ENCODE data around the gene TSPAN33. TPM values are rescaled to one million over a fixed set of nuclear protein-coding genes. Genes with fewer than 3 reads are reported as not detected.

TSPAN33 gene
- total and polyA plus RNA-seq, 8 donors = 6.9 to 37.9 (median 16.7) TPM

DNA sequence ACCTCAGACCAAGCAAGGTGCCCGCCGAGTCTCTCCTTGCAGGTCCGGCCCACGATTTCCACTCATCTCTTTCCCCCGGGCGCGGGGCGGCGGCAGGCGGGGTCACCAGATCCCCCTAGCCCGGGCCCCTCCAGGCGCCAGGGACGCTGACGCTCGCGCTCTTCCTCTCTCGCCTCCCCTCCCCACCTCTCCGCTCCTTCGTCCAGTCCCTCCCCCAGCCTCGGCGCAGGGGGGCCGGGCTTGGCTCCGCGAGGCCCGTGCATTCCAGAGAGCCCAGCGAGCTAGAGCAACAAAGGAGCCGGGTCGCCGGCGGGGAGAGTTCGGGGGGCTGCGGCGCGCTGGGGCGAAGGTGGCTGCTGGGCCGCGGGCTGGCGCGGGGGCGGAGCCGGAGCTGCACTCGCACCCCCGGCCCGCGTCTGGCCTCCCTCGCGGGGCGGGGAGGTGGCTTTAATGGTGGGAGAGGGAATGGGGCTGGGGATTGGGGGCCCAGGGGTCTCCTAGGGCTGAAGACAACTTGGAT lies 43.9 kb downstream of the TSPAN33 start, which contains the start of gene SMO:
TSS of gene SMO (plus strand) at position 262 of the 520 bp plus-strand sequence. CDS start 519 bp downstream, outside the sequence.
- no peaks in the 10 kb centered on the region for H3K27me3 ChIP-seq
- H3K4me1 ChIP-seq = peaks cover 0 to 4% (median 0%) of the 10 kb centered on the region in 3 donors
- H3K9me3 ChIP-seq = no peaks in the 10 kb centered on the region
- TF ChIP-seq, protein P1, sequence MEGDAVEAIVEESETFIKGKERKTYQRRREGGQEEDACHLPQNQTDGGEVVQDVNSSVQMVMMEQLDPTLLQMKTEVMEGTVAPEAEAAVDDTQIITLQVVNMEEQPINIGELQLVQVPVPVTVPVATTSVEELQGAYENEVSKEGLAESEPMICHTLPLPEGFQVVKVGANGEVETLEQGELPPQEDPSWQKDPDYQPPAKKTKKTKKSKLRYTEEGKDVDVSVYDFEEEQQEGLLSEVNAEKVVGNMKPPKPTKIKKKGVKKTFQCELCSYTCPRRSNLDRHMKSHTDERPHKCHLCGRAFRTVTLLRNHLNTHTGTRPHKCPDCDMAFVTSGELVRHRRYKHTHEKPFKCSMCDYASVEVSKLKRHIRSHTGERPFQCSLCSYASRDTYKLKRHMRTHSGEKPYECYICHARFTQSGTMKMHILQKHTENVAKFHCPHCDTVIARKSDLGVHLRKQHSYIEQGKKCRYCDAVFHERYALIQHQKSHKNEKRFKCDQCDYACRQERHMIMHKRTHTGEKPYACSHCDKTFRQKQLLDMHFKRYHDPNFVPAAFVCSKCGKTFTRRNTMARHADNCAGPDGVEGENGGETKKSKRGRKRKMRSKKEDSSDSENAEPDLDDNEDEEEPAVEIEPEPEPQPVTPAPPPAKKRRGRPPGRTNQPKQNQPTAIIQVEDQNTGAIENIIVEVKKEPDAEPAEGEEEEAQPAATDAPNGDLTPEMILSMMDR (IDR thresholded peaks at IDR 0.05) = no peak
- ATAC-seq = peak; percentile 85 to 93 (median 88)
- FAIRE-seq = no peak
- peak within 1 kb of the TSS; percentile 40 to 87 (median 81) for H3K4me3 ChIP-seq
- peak; percentile 46 to 82 (median 62) for DNase-seq
- H3K36me3 ChIP-seq = no peaks in the 10 kb centered on the region
- H3K27ac ChIP-seq = peak within 1 kb of the TSS in 1 of 4 donors; percentile 10
- WGBS, 2 donors = 1 to 2% methylated on average over 40 to 48 of the region's 48 CpGs
- intact Hi-C loops (cut with DNase I) = no loop called here

DNA sequence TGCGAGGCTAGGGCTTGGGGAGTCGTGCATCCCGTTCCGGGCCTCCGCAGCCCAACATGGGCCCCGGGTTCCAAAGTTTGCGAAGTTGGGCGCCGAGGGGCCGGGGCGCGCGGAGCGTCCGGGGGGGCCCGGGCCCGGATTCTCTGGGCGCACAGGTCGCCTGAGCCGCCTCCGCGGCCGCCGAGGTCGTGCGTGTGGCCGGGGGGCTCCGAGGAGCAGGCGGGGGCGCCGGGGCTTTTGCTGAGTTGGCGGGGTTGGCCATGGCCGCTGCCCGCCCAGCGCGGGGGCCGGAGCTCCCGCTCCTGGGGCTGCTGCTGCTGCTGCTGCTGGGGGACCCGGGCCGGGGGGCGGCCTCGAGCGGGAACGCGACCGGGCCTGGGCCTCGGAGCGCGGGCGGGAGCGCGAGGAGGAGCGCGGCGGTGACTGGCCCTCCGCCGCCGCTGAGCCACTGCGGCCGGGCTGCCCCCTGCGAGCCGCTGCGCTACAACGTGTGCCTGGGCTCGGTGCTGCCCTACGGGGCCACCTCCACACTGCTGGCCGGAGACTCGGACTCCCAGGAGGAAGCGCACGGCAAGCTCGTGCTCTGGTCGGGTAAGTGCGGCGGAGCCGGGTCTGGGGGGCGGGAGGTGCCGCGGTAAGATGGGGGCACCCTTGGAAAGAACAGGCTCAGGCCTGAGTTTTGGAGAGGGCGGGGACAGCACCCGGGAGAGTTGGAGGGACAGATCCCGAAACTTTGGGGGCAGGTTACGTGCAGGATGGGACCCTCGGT lies 44.6 kb downstream of the TSPAN33 start:
- WGBS, 2 donors = 1 to 2% methylated on average over 59 to 83 of the region's 83 CpGs
- intact Hi-C loops (cut with DNase I) = no loop called here
- Histone ChIP-seq H3K27ac (peak overlapping the region in 1 of 4 donors; percentile 10), H3K36me3 (no peaks in the 10 kb centered on the region), H3K27me3 (no peaks in the 10 kb centered on the region), H3K4me1 (peaks cover 0 to 4% (median 0%) of the 10 kb centered on the region in 3 donors), H3K9me3 (no peaks in the 10 kb centered on the region), H3K4me3 (peak overlapping the region; percentile 40 to 87 (median 81))
- FAIRE-seq (no peak), DNase-seq (peak in 3 of 6 donors; percentile 25 to 80 (median 69)), ATAC-seq (peak; percentile 58 to 75 (median 73))
- TF ChIP-seq, protein P1 (IDR thresholded peaks at IDR 0.05) = no peak

DNA sequence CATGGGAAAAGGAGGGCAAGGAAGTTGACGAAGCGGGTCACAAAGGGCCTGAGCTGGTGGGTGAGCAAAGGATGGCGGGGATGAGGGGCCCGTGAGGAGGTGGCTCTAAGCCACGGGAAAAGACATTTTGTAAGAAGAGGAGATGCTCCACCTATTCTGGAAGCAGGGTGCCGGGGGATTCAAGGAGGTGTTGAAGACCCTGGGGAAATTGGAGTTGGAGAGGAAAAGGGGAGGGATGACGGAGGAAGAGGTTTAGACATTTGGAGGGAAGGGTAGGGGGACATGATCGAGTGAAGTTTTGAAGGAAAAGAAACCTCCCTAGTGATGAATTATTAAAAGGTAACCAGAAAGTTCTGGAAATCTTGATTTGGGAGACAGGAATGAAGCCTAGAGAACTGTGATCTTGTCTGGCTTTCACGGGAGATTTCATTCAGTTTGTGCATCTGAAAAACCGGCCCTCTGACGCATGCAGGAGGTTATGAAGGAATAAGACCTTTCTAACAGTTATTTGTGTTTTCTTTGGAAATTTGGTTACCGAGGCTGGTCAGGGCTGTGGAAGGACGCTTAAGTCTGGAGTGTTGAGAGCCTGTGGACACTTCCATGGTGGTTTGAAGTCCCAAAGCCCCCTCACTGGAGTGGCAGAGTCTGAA lies 45.3 kb downstream of the TSPAN33 start:
- H3K4me3 ChIP-seq = peak overlapping the region; percentile 40 to 87 (median 81)
- TF ChIP-seq, protein P1 (IDR thresholded peaks at IDR 0.05) = no peak
- H3K4me1 ChIP-seq = peaks cover 0 to 4% (median 0%) of the 10 kb centered on the region in 3 donors
- no peaks in the 10 kb centered on the region for H3K27me3 ChIP-seq
- intact Hi-C loops (cut with DNase I) = no loop called here
- ATAC-seq = no peak
- no peaks in the 10 kb centered on the region for H3K9me3 ChIP-seq
- WGBS, 2 donors = 65 to 66% methylated on average over 13 of the region's 13 CpGs
- no peak for FAIRE-seq
- no peaks in the 10 kb centered on the region for H3K36me3 ChIP-seq
- H3K27ac ChIP-seq = no peak overlapping the region
- DNase-seq = no peak

DNA sequence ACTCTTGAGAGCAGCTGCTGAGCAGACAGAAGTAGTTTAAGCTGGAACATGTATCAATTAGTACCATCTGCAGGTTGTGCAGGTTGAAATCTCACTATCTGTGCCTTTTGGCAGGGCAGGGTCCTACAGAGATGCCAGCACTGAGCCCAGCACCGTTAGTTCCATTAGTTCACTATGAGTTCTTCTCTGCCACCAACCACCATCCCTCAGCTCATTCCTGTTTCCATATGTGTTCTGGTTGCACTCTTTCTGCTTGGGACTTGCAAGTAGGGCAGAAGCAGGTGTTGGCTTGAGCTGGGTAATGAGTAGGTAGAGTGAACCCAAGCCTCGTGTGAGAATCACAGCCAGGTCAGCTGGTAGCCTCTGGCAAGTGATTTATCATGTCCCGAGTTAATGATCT lies 46.8 kb downstream of the TSPAN33 start:
- H3K4me3 ChIP-seq = no peak overlapping the region
- 58 to 61% methylated on average over 3 of the region's 3 CpGs for WGBS, 2 donors
- no peaks in the 10 kb centered on the region for H3K9me3 ChIP-seq
- ATAC-seq = no peak
- H3K36me3 ChIP-seq = no peaks in the 10 kb centered on the region
- peaks cover 0 to 4% (median 0%) of the 10 kb centered on the region in 3 donors for H3K4me1 ChIP-seq
- FAIRE-seq = no peak
- intact Hi-C loops (cut with DNase I) = no loop called here
- TF ChIP-seq, protein P1 (IDR thresholded peaks at IDR 0.05) = no peak
- no peak overlapping the region for H3K27ac ChIP-seq
- no peak for DNase-seq
- no peaks in the 10 kb centered on the region for H3K27me3 ChIP-seq
